Measurements from ENCODE around the gene RHCE.
"Not testable (repeated sequence)": the region's sequence is repeated elsewhere in the genome, so short reads cannot be mapped to it uniquely, and the experiment has no call there.

RHCE gene

DNA sequence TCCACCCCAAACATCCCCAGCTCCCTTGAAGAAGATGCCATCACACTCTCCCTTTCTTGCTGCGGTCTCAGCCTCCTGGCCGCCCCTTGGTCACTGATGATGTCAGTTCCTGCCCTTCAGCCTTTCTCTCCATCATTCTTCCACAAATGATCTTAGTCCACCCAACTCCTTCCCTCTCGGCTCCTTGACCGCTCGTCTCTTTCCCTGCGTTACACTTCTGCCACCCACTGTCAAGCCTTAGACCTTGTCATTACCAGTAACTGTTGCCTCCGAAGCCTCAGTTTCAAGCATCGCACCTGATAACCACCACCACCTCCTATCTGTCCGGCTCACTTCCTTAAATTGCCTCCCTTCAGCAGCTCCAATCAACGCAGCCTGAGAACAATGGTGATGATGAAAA is 23.1 kb downstream of the RHCE start:
- DNase-seq (ENCODE audit: low read depth) = peak; percentile 13

DNA sequence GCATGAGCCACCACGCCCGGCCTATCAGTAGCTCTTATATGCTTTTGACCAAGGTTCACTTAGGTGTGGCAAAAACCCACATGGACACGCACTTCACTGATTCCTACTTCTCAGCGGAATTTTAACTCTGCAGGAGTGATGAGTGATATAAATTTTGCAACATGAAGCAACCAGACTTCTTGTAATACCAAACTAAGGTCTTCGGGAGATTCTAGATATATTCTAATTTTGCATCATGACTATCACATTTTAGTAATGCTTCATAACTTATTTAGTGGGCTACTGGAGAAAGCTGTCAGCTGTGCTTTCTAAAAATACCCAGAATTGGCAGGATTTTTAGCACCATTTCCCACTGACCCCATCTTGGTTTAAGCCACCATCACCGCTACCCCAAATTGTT is 27.8 kb downstream of the RHCE start:
- no peak for DNase-seq (ENCODE audit: low read depth)

DNA sequence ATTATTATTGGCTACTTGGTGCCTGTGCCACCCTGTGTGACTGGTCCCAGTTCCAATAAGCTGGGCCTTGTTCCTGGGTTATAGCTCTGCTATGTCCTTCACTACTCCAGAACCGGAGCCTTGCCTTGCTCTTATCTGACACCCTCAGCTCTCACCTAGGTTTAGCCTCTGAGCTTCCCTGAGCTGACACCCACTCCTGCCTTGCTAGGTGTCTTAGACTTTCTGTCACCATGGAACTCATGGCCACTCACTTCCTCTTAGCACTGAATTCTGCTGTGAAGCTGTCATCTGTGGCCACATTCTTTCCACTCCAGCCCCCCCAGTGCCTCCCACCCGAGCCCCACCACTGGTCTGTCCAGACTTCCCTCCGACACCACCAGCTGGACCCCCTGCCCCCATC is 30.9 kb downstream of the RHCE start:
- not testable (repeated sequence) for DNase-seq (ENCODE audit: low read depth)

DNA sequence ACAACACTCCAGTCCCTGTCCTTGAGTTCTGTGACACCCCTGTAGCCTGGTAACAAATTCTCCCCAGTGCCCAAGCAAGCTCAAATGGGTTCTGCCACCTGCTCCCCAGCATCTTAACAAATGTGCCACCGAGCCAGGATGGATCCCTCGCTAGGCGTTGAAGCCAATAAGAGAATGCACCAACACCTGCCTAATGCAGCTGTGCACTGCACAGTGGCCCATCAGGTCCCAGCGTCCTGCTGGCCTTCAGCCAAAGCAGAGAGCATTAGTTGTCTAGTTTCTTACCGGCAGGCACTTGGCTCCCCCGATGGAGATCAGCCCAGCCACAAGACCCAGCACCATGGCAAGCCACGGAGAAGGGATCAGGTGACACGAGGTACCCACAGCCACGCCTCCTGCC is 31.9 kb downstream of the RHCE start:
- DNase-seq (ENCODE audit: low read depth) = not testable (repeated sequence)

DNA sequence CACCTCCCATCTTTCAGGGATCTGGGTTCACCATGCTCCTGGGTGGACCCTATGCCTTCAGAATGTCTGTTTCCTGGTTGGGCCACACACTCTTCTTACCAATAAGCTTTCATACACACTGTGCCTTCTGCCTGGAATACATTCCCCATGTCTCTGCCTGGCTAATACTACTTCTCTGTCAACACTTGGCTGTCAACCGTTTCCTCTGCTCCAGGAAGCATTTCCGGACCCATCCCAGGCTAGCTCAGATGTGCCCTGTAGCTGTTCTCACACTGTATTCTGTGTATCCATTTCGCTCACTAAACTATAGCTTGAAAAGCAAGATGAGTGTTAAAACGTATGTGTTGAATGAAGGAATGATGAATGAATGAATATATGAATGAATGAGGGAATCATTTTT is 33.5 kb downstream of the RHCE start:
- DNase-seq (ENCODE audit: low read depth) = not testable (repeated sequence)

DNA sequence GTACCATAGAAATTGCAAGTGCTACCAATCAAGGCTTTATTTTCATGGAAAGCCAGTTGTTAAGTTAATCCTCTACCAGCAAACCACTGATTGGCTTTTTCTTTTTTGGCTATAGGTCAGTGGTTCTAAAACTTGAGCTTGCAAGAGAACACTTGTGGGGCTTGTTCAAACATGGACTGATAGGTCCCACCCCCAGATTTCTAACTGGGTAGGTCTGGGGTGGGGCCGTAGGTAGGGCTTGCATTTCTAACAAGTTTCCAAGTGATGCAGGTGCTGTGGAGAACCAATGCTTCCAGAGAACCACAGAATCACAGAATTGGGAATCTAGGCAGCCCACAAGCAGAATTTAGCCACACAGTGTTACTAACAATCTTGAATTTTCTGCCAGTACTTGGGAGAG is 36.8 kb downstream of the RHCE start:
- not testable (repeated sequence) for DNase-seq (ENCODE audit: low read depth)

DNA sequence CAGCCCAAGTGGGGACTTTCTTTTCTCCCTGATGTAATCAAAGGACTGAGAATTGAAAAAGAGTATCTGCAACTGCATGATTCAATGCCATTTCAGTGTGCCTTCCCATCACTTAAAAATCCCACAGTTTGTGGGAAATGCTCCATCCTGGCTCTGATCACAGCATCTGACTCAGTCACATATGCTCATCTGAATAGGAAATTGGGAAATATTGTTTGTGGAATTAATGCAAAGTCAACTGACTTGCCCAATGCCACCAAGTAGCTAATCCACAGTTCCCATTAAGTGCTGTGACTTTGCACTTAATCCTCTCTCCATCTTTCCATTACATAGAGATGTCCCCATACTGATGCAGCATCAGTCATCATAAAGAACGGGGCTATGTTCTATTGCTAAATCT is 37.5 kb downstream of the RHCE start:
- DNase-seq (ENCODE audit: low read depth) = peak; percentile 97

DNA sequence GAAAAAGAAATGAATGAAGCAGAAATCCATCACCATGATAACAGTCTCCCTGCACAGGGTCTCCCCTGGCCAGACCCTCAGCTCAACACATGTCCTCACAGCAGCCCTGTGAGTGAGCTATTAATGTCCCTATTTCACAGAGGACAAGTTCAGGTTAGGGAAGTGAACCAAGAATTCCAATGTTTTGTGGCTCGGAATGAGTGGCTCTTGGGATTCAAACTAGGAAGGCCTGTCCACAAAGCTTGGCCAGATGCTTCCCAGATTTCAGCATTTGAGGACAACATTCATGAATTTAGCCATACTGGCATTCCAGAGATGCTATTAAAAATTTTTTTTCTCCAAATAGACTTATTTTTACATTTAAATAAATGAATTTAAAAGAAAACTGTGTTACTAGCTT is 38.1 kb downstream of the RHCE start:
- DNase-seq (ENCODE audit: low read depth) = not testable (repeated sequence)

DNA sequence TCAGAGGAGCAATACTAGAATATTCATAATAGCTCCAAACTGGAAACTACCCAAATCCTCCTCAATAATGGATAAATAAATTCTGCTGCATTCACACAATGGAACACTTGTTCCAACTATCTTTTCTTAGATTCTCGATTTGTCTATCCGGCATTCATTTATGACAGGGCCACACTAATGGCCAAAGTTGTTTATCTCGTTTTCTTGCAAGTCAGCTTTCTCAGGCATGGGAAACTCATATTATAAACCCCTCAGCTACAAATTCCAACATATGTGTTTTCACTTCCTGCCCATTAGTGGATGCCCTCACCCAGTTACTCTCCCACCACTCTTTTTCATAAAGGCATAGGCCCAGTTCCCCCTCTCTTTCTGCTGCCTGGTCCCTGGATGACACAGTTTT is 42.3 kb downstream of the RHCE start:
- DNase-seq (ENCODE audit: low read depth) = not testable (repeated sequence)

DNA sequence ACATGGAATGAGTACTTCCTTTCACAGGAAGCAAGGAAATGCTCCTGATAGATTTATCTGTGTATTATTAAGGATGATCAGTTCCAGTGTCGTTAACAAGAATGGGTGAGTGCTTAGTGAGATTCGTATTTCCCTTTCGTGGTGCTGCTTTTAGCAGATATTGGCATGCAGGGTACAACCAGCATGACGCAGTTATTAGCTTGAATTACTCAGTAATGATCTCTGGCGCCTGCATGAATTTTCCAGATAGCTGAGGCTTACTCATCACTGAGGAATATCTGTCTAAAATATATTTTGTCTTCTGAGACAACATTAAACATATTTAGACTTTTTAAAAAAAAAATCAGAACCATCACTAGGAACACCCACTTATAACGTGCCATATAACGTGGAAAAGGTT is 48.9 kb downstream of the RHCE start:
- DNase-seq (ENCODE audit: low read depth) = peak; percentile 93

DNA sequence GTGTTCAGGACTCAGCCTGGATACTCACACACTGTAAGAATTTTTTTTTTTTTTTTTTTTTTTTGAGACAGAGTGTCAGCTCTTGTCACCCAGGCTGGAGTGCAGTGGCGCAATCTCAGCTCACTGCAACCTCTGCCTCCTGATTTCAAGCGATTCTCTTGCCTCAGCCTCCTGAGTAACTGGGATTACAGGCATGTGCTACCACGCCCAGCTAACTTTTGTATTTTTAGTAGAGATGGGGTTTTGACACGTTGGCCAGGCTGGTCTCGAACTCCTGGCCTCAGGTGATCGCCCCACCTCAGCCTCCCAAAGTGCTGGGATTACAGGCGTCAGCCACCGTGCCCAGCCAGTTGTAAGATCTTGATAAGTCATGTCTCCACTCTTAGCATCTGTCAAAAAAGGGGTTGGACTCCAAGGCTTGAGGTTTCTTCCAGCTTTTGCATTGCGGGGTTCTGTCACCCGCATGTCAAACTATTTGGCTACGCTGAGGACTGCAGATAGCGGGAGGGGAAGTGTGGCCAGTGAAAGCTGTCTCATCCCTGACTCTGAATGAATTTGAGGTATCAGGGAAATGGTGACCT is 50.8 kb downstream of the RHCE start:
- DNase-seq (ENCODE audit: low read depth) = not testable (repeated sequence)

DNA sequence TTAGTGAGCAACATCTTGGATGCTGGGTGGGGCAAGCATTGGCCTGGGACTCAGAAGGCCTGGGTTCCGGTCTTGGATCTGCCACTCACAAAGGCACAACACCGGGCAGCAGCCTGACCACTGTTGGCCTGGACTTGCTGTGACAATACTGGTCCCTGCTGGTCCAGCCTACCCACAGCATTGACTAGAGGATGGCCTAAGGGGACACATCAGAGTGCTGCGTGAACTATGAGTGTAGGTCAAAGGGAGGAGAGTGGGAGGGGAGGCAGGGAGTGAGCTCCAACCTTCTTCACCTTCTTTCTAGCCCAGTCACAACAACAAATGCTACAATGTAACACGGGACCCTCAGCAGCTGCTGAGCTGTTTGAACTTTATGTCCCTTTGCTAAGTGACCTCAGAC is 51.4 kb downstream of the RHCE start:
- no peak for DNase-seq (ENCODE audit: low read depth)

DNA sequence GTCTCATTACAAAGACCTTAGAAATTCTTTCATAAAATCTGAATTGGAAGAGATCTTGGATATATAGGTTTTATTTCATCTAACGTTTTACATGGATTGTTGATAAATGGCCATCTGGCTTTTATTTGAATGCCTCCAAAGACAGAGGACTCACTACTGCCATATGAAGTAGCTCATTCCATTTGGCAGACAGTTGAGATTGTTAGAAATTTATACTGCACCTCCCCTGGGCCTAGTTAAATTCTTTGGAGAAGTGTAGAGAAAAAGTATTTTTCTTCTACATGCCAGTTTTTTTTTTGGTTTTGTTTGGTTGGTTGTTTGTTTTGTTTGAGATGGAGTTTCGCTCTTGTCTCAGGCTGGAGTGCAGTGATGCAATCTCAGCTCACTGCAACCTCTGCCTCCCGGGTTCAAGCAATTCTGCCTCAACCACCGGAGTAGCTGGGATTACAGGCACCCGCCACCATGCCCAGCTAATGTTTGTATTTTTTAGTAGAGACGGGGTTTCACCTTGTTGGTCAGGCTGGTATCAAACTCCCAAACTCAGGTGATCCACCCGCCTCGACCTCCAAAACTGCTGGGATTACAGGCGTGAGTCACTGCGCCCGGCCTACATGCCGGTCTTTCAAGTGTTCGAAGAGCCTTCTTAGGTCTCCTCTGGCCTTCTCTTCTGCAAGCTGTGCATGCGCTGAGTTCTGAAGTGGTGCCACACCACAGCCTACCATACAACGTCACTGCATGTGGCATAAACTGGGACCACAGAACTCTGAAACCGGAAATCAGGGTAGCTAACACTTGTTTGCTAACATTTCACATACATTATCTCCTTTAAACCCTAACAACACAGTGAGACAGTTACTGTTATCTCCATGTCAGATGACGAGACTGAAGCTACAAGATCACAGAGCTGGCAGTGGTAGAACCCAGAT is 57.7 kb downstream of the RHCE start:
- not testable (repeated sequence) for DNase-seq (ENCODE audit: low read depth)

DNA sequence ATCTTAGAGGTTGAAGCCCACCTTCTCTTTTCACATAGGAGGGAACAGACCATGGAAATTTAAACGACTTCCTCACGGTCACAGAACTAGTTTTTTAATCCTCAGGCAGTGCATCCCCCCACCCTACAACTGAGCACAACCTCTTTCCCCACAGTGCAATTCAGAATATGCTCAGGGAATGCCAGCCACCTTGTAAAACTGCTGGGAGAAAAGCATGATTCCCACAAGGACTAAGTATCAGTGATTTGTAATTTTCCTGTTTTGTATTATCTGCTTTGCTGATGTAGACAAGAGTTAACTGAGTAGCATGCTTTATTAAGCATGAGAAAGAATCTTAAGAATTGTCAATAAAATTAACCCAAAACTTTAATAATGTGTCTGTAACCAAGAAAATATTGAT is 58.7 kb downstream of the RHCE start:
- no peak for DNase-seq (ENCODE audit: low read depth)

DNA sequence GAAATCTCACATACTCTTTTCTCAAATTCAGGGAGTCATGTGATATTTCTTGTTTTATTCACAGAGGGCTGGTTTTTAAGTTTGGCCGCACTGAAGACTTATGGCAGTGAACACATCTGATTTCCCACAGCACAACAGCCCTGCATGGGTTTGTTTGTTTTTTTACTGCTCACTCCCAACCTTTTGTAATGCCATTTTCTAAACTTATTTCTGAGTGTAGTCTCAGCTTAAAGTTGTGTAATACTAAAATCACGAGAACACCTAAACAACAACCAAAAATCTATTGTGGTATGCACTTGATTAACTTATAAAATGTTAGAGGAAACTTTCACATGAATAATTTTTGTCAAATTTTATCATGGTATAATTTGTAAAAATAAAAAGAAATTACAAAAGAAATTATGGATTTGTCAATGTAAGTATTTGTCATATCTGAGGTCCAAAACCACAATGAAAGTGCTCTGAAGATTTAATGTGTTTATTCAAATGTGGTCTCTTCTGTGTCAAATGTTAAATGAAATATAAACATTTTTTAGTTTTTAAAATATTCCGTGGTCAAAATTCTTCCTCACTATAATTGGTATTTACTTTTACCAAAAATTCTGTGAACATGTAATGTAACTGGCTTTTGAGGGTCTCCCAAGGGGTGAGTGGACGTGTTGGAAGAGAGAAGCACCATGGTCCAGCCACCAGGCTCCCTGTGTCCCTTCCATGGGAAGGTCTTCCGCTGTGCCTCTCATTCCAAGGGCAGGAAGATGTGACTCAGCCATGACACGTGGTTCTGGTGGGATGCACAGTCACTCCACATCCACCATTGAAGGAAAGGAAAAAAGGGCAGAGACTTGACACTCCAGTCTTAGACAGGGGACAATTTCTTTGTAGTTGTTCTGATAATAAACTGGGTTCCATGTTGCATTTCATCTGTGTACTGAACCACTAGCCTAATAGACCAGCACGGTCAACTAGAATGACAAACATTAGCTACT is 59.7 kb downstream of the RHCE start:
- peak; percentile 44 for DNase-seq (ENCODE audit: low read depth)

DNA sequence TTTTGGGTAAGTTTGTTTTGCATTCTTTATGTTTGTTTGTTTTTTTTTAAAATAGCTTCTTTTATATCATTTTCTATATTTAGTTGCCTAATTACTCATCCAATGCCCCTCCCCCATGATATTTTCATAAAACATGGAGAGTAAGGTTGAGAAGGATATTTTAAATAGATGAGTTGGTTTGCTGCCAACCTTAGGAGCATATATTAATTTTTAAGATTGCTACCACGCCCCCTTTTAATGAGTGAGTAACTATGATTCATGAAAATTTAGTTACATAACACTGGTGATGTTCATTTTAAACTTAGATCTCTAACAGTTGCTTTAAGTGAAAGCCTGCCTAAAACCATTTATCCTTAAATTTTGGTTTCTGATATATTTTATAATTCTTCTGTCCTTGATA is 63.8 kb downstream of the RHCE start:
- no peak for DNase-seq (ENCODE audit: low read depth)

DNA sequence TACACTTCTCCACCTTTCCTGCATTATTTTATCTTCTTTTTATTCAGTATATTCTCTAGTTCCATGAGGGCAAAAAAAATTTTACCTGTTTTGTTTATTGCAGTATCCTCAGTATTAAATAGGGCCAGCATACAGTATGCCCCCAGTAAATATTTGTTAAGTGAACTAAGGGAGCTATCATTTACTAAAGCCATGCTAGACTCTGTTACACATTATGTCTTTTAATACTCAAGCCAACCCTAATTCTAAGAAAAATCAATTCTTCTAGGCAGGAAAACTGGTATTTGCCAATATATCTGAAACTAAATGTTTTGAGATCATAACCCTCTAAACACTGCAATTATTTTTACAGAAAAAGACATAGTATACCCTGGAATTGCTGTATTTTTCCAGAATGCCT is 64.2 kb downstream of the RHCE start:
- no peak for DNase-seq (ENCODE audit: low read depth)

DNA sequence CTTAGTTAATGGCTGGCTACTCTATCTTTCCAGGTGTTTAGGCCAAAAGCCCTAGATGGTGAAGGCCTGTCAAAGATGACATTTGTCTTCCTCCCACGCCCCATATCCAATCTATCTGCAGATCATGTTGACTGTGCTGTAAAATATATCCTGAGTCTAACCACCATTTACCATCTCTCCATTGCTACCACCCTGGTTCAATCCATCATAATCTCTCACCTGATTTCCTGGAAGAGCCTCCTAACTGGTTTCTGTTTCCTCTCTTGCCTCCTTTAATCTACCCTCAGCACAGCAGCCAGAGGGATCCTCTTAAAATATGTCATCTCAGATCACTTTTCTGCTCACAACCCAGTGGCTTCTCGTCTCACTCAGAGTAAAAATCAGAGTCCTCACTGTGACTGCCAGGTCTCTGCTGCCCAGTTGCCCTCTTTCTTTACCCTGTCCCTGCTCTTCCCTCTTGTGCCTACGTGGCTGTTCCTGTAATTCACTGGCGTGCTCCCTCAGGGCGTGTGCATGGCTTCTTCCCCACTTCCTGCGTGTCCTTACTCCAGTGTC is 64.7 kb downstream of the RHCE start:
- DNase-seq (ENCODE audit: low read depth) = no peak

DNA sequence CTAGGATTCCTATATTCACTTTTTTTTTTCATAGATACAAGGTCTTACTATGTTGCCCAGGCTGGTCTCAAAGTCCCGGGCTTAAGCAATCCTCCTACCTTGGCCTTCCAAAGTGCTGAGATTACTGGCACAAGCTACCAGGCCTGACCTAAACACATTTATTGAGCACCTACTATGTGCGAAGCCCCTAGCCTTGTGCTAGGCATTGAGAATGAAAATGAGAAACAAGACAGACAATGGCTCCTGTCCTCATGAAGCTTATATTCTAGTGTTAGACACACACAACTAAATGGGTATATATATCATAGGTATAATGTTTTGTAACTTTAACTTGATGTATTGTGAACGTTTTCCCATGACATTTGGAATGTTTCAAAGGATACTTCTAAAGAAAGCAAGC is 71.0 kb downstream of the RHCE start:
- no peak for DNase-seq (ENCODE audit: low read depth)

DNA sequence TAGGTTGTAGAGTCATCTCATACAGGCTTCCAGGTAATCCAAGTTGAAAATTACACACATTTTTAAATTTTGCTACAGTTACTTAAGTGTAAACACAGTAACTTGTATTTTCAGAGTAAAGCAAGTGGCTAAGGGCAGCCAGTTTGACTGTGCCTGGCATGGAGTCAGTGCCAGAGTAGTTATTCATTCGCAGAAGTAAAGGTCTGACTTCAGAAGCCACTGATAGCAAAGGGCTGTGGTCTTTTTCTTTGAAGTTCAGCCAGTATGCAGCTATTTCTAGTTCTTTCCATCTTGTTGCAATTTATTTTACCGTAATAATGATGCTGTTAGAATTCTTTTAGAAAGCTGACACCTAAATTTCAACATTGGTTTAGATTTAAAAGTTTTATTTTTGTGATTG is 73.1 kb downstream of the RHCE start:
- no peak for DNase-seq (ENCODE audit: low read depth)

DNA sequence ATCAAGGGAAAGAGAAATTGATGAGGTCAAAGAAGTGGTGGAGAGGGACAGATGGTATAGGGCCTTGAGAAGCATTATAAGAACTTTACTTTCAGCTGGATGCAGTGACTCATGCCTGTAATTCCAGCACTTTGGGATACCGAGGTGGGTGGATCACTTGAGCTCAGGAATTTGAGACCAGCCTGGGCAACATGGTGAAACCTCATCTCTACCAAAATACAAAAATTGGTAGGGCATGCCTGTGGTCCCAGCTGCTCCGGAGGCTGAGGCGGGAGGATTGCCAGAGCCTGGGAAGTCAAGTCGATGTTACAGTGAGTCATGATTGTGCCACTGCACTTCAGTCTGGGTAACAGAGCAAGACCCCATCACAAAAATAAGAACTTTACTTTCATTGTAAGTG is 76.8 kb downstream of the RHCE start:
- peak; percentile 83 for DNase-seq (ENCODE audit: low read depth)

DNA sequence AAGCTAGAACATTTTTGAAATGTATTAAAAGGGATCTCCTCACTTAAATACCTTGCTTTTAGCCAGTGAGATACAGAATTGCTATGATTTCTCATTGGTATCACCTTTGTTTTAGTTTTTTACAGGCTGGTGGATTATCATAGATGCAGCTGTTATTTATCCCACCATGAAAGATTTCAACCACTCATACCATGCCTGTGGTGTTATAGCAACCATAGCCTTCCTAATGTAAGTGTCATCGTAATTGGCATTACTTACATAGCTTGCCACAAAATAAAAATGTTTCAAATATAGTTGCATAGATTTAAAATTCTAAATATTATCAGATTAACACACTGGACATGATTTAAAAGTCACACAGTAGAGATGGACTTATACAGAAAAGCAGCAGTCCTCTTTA is 77.8 kb downstream of the RHCE start:
- no peak for DNase-seq (ENCODE audit: low read depth)

Measured in GM04503 (cell line).